ENCODE results near the gene AP1M1. TPM values are rescaled to one million over a fixed set of nuclear protein-coding genes. Genes with fewer than 3 reads are reported as not detected.
"Not testable (repeated sequence)": the region's sequence is repeated elsewhere in the genome, so short reads cannot be mapped to it uniquely, and the experiment has no call there.

Gene AP1M1
- total RNA-seq, 4 donors from 2014 or later = 39.3 to 64.6 (median 46.8) TPM

- DNase-seq = no peak
- WGBS, 2 donors = 78 to 90% methylated on average over 4 of the region's 4 CpGs
- intact Hi-C loops (cut with DNase I) = no loop called here
- Histone ChIP-seq H3K27ac (peak overlapping the region in 2 of 4 donors; percentile 71 to 75), H3K36me3 (no peaks in the 10 kb centered on the region), H3K4me3 (no peak overlapping the region), H3K9me3 (no peaks in the 10 kb centered on the region), H3K4me1 (peaks cover 0 to 51% (median 25%) of the 10 kb centered on the region in 3 donors), H3K27me3 (peaks cover 0 to 2% (median 0%) of the 10 kb centered on the region in 4 donors)
- no peak for TF ChIP-seq CTCF (IDR thresholded peaks at IDR 0.05)
- no peak for TF ChIP-seq POLR2A (IDR thresholded peaks at IDR 0.05)
Observed at GRCh38 chr19:16280306-16280705, 82.6 kb downstream of the AP1M1 start.

- intact Hi-C loops (cut with DNase I) = no loop called here
- Histone ChIP-seq H3K27ac (peak overlapping the region in 3 of 4 donors; percentile 89 to 99 (median 93)), H3K9me3 (no peaks in the 10 kb centered on the region), H3K4me3 (no peak overlapping the region), H3K27me3 (peaks cover 0 to 15% (median 0%) of the 10 kb centered on the region in 4 donors), H3K36me3 (no peaks in the 10 kb centered on the region), H3K4me1 (peaks cover 7 to 65% (median 32%) of the 10 kb centered on the region in 3 donors)
- WGBS, 2 donors = 92 to 97% methylated on average over 5 of the region's 5 CpGs
- no peak for TF ChIP-seq POLR2A (IDR thresholded peaks at IDR 0.05)
- TF ChIP-seq CTCF (IDR thresholded peaks at IDR 0.05) = no peak
- no peak for DNase-seq
Observed at GRCh38 chr19:16281743-16282142, 84.0 kb downstream of the AP1M1 start.

- Histone ChIP-seq H3K27me3 (peaks cover 0 to 18% (median 0%) of the 10 kb centered on the region in 4 donors), H3K4me3 (peak overlapping the region in 3 of 4 donors; percentile 25 to 59 (median 35)), H3K9me3 (no peaks in the 10 kb centered on the region), H3K36me3 (no peaks in the 10 kb centered on the region), H3K4me1 (peaks cover 7 to 71% (median 32%) of the 10 kb centered on the region in 3 donors), H3K27ac (peak overlapping the region; percentile 77 to 99 (median 91))
- DNase-seq = no peak
- intact Hi-C loops (cut with DNase I) = no loop called here
- 15 to 25% methylated on average over 13 to 16 of the region's 36 CpGs for WGBS, 2 donors
- TF ChIP-seq CTCF (IDR thresholded peaks at IDR 0.05) (no peak), POLR2A (IDR thresholded peaks at IDR 0.05) (peak in 2 of 4 donors; percentile 68 to 92)
Observed at GRCh38 chr19:16283210-16284061, 85.7 kb downstream of the AP1M1 start.

- 79 to 80% methylated on average over 5 to 6 of the region's 9 CpGs for WGBS, 2 donors
- peaks cover 0 to 18% (median 0%) of the 10 kb centered on the region in 4 donors for H3K27me3 ChIP-seq
- H3K9me3 ChIP-seq = no peaks in the 10 kb centered on the region
- intact Hi-C loops (cut with DNase I) = no loop called here
- no peak for DNase-seq
- peaks cover 7 to 63% (median 30%) of the 10 kb centered on the region in 3 donors for H3K4me1 ChIP-seq
- peak overlapping the region in 1 of 4 donors; percentile 59 for H3K4me3 ChIP-seq
- H3K27ac ChIP-seq = peak overlapping the region; percentile 77 to 99 (median 91)
- H3K36me3 ChIP-seq = no peaks in the 10 kb centered on the region
- TF ChIP-seq POLR2A (IDR thresholded peaks at IDR 0.05) (no peak), CTCF (IDR thresholded peaks at IDR 0.05) (no peak)
Observed at GRCh38 chr19:16284505-16284904, 86.8 kb downstream of the AP1M1 start.

DNA sequence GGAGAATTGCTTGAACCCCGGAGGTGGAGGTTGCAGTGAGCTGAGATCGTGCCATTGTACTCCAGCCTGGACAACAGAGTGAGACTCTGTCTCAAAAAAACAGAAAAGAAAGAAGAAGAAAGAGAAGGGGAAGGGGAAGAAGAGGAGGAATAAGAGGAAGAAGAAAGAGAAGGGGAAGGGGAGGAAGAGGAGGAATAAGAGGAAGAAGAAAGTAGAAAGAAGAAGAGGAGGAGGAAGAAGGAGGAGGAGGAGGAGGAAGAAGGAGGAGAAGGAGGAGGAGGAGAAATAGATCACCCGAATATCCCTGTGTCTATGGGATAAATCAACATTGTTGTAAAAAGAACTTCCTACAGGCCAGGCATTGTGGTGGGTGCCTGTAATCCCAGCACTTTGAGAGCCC lies 87.4 kb downstream of the AP1M1 start:
- intact Hi-C loops (cut with DNase I) = not testable (repeated sequence)

More for the DNA sequence above, 87.4 kb downstream of the AP1M1 start:
- 73 to 82% methylated on average over 3 of the region's 3 CpGs for WGBS, 2 donors
- peaks cover 0 to 18% (median 0%) of the 10 kb centered on the region in 4 donors for H3K27me3 ChIP-seq
- H3K4me3 ChIP-seq, H3K9me3 ChIP-seq, H3K36me3 ChIP-seq, DNase-seq: not testable (repeated sequence)
- H3K4me1 ChIP-seq = peaks cover 7 to 57% (median 28%) of the 10 kb centered on the region in 3 donors
- peak overlapping the region; percentile 77 to 99 (median 91) for H3K27ac ChIP-seq
